Fibroblast of skin of left biceps (primary cell): ENCODE results near the gene PDCD1.

Experiments
- DNase-seq, 2 experiments: peaks; one replicate each; pipeline ENCODE4 v3.0.0-alpha.2; 2013; ENCODE audit warnings: low read depth in 2 of 2

PDCD1 gene

GRCh38 chr2:241852981-241853631 lies 5.6 kb downstream of the PDCD1 start:
- DNase-seq: no peak

GRCh38 chr2:241852116-241852980 lies 6.3 kb downstream of the PDCD1 start:
- no peak for DNase-seq

- DNase-seq: no peak
Measured at GRCh38 chr2:241851325-241852115, 7.2 kb downstream of the PDCD1 start.

- no peak for DNase-seq
Measured at GRCh38 chr2:241850544-241851324, 8.0 kb downstream of the PDCD1 start.

- DNase-seq: no peak
Measured at GRCh38 chr2:241849616-241850543, 8.8 kb downstream of the PDCD1 start.

GRCh38 chr2:241848761-241849615 lies 9.7 kb downstream of the PDCD1 start:
- no peak for DNase-seq

- no peak for DNase-seq
Measured at GRCh38 chr2:241846406-241846805, 12.3 kb downstream of the PDCD1 start.

GRCh38 chr2:241844831-241845578 lies 13.7 kb downstream of the PDCD1 start:
- no peak for DNase-seq

- no peak for DNase-seq
Measured at GRCh38 chr2:241844066-241844728, 14.5 kb downstream of the PDCD1 start.

- no peak for DNase-seq
Measured at GRCh38 chr2:241843321-241844065, 15.2 kb downstream of the PDCD1 start.

- no peak for DNase-seq
Measured at GRCh38 chr2:241842620-241843211, 16.0 kb downstream of the PDCD1 start.

GRCh38 chr2:241842067-241842415 lies 16.7 kb downstream of the PDCD1 start:
- DNase-seq: no peak

GRCh38 chr2:241841181-241842066 lies 17.3 kb downstream of the PDCD1 start:
- DNase-seq: no peak

GRCh38 chr2:241837197-241837965 lies 21.3 kb downstream of the PDCD1 start:
- DNase-seq: no peak

GRCh38 chr2:241836292-241836691 lies 22.4 kb downstream of the PDCD1 start:
- no peak for DNase-seq
